Activated CD4-positive, alpha-beta T cell treated with anti-CD3 and anti-CD28 coated beads for 36 hours (primary cell): ENCODE results near the gene THBS3. TPM values are rescaled to one million over a fixed set of nuclear protein-coding genes. Genes with fewer than 3 reads are reported as not detected.
"Not testable (repeated sequence)": the region's sequence is repeated elsewhere in the genome, so short reads cannot be mapped to it uniquely, and the experiment has no call there.

Experiments used
- ATAC-seq: fragments of 200-7000 bp; cut with Tn5 transposase; one replicate; pipeline ENCODE4 v1.10.0; 2021; ENCODE audit warnings: mild to moderate bottlenecking, moderate library complexity
- CTCF ChIA-PET: fragments of 350-600 bp; sonication (Branson Sonifier 250); formaldehyde crosslinking; loops from one replicate; lab custom pipeline; 2021; ENCODE audit warnings: antibody characterized with exemption; lab: Charles Lee
- POLR2A ChIA-PET: fragments of 350-600 bp; sonication (Branson Sonifier 250); formaldehyde crosslinking; loops from one replicate; lab custom pipeline; 2021; ENCODE audit warnings: antibody characterized with exemption, inconsistent platforms; lab: Charles Lee
- DNase-seq: peaks from one replicate; pipeline ENCODE4 v3.0.0-alpha.2; 2020
- H3K27ac Mint-ChIP-seq: one replicate; pipeline ENCODE4 v1.8.0; 2021; ENCODE audit warnings: mixed read lengths
- H3K27me3 Mint-ChIP-seq: one replicate; pipeline ENCODE4 v1.8.0; 2021; ENCODE audit warnings: mixed read lengths
- H3K36me3 Mint-ChIP-seq: one replicate; pipeline ENCODE4 v1.8.0; 2021; ENCODE audit warnings: low read depth, mixed read lengths
- H3K4me1 Mint-ChIP-seq: one replicate; pipeline ENCODE4 v1.8.0; 2021; ENCODE audit warnings: mixed read lengths
- H3K4me3 Mint-ChIP-seq: one replicate; pipeline ENCODE4 v1.8.0; 2021; ENCODE audit warnings: mild to moderate bottlenecking, moderate library complexity, mixed read lengths
- H3K9me3 Mint-ChIP-seq: one replicate; pipeline ENCODE4 v1.8.0; 2021; ENCODE audit warnings: low read depth, mixed read lengths
- intact Hi-C, 2 experiments: fragments of 100-400 bp; cut with DNase I in 1 of 2; cut with micrococcal nuclease in 1 of 2; formaldehyde crosslinking; loops; one replicate each; pipeline versions ENCODE4 v1.14.2 to v1.15.1; 2022 to 2024; cut with DNase I, micrococcal nuclease
- total RNA-seq, 2 experiments: library from RNA; stranded (reverse); gene quantifications; one replicate each; pipeline ENCODE4 v1.2.3, GENCODE V29; 2021

Gene THBS3
- total RNA-seq, 2 experiments from 2014 or later = 12.8 to 13.7 TPM

DNA sequence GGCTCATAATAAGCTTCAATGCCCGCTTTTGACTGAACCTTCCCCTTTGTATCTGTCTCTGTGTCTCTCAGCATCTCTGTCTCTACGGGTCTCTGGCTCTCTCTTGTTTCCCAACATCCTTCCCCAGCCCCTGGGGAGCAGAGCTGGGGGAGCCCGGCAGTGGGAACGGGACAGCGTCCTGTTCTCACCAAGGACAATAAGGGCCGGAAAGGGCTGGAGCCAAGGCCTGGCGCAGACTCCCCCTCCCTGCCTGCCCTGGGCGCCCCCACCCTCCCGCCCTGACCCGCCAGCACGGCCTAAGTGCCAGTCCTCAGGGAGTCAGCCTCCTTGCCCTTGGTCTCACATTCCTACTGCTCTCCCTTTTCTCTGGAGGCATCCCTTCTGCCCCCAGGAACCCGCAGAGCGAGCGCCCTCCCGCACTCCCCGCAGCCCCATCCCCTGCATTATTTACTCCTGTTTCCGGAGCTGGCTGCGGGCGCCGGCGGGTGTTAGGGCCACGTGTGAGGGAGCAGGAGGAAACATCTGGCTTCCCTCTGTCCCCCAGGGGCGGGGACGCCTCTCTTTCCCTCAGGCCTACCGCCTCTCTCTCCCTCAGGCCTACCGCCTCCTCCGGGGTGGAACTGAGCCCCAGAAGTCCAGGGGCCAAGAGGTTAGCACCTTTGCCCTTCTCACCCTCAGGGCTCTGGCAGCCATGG, 41.1 kb downstream of the THBS3 start:
- DNase-seq (no peak), ATAC-seq (no peak)
- H3K27ac Mint-ChIP-seq = no peak overlapping the region
- ChIA-PET POLR2A (interaction anchor here (0.6 to 1.5 kb wide), 2 partner anchors 75 to 82 kb away, joined by 5 to 10 read pairs; no protein-coding TSS in a partner anchor), CTCF (interaction anchor here (0.7 to 5.4 kb wide), 14 partner anchors 11 to 260 kb away, joined by 3 to 64 read pairs (median 6); no protein-coding TSS in a partner anchor)
- peaks cover 17% of the 10 kb centered on the region for H3K36me3 Mint-ChIP-seq
- intact Hi-C loops = loop anchor here in 1 of 2 experiments (1.0 kb wide), 1 partner anchor 75 kb away; no protein-coding TSS in a partner anchor
- peak overlapping the region; percentile 21 for H3K4me3 Mint-ChIP-seq
- H3K9me3 Mint-ChIP-seq = no peaks in the 10 kb centered on the region
- H3K27me3 Mint-ChIP-seq = no peaks in the 10 kb centered on the region
- H3K4me1 Mint-ChIP-seq = peaks cover 19% of the 10 kb centered on the region

DNA sequence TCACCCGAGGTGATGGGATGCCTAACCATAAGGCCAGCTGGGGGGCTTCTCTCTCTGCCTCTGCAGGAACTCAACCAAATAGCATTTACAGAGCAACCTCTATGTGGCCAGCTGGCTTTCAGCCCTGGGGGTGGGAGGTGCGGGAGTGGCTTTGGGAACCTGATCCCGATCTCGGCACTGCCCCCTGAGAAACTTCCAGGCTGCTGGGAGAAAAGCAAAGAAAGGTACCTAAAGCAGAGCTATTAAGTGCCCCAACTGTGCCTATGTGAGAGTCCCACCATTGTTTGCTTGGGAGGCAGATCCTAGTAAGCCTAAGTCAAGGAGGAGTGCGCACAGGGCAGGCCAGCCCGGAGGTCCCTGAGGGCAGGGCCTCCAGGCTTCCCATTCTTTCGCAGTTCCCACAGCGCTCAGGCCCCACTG, 41.6 kb downstream of the THBS3 start:
- intact Hi-C loops = no loop called here
- H3K4me3 Mint-ChIP-seq = no peak overlapping the region
- no peak for ATAC-seq
- peaks cover 17% of the 10 kb centered on the region for H3K4me1 Mint-ChIP-seq
- no peak overlapping the region for H3K27ac Mint-ChIP-seq
- no peaks in the 10 kb centered on the region for H3K9me3 Mint-ChIP-seq
- CTCF ChIA-PET = interaction anchor here (0.6 to 5.4 kb wide), 12 partner anchors 10 to 259 kb away, joined by 3 to 64 read pairs (median 5); no protein-coding TSS in a partner anchor
- DNase-seq = no peak
- POLR2A ChIA-PET = no interaction called here
- no peaks in the 10 kb centered on the region for H3K27me3 Mint-ChIP-seq
- peaks cover 15% of the 10 kb centered on the region for H3K36me3 Mint-ChIP-seq

DNA sequence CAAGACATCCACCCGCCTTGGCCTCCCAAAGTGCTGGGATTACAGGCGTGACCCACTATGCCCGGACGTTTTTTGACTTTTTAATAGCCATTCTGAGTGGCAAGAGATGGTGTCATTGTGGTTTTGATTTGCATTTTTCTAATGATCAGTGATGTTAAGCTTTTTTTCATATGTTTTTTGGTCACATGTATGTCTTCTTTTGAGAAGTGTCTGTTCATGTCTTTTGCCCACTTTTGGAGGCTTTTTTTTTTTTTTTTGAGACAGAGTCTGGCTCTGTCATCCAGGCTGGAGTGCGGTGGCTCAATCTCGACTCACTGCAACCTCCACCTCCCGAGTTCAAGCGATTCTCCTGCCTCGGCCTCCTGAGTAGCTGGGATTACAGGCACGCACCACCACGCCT, 43.1 kb downstream of the THBS3 start:
- POLR2A ChIA-PET, H3K4me3 Mint-ChIP-seq, DNase-seq, ATAC-seq, H3K27me3 Mint-ChIP-seq, H3K27ac Mint-ChIP-seq, H3K36me3 Mint-ChIP-seq, H3K9me3 Mint-ChIP-seq, intact Hi-C loops: not testable (repeated sequence)
- CTCF ChIA-PET = interaction anchor here (0.8 to 1.5 kb wide), 3 partner anchors 10 to 79 kb away, joined by 3 to 8 read pairs (median 4); no protein-coding TSS in a partner anchor
- peaks cover 15% of the 10 kb centered on the region for H3K4me1 Mint-ChIP-seq

DNA sequence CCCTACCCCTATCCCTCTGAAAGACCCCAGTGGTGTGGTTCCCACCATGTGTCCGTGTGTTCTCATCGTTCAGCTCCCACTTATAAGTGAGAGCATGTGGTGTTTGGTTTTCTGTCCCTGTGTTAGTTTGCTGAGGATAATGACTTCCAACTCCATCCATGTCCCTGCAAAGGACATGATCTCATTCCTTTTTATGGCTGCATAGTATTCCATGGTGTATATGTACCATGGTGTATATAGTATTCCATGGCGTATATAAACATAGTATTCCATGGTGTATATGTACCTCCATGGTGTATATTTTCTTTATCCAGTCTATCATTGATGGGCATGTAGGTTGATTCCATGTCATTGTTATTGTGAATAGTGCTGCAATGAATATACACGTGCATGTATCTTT, 43.9 kb downstream of the THBS3 start:
- H3K27me3 Mint-ChIP-seq, ATAC-seq, intact Hi-C loops, H3K9me3 Mint-ChIP-seq, DNase-seq, POLR2A ChIA-PET, H3K27ac Mint-ChIP-seq, H3K36me3 Mint-ChIP-seq, H3K4me3 Mint-ChIP-seq: not testable (repeated sequence)
- CTCF ChIA-PET = interaction anchor here (0.7 to 1.5 kb wide), 5 partner anchors 11 to 111 kb away, joined by 3 to 8 read pairs (median 4); no protein-coding TSS in a partner anchor
- peaks cover 15% of the 10 kb centered on the region for H3K4me1 Mint-ChIP-seq

DNA sequence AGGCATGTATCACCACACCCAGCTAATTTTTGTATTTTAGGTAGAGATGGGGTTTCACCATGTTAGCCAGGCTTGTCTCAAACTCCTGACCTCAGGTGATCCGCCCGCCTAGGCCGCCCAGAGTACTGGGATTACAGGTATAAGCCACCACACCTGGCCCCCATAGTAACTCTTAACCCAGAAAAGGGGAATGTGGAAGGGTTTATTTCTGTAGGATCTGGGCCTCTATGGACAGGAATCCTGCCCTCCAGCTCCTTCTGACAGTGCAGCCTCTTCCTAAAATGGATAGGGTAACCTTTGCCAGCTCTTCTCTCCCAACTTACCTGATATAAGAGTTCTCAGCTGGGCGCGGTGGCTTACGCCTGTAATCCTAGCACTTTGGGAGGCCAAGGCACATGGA, 45.1 kb downstream of the THBS3 start:
- H3K27ac Mint-ChIP-seq, H3K27me3 Mint-ChIP-seq, H3K36me3 Mint-ChIP-seq, H3K4me1 Mint-ChIP-seq, DNase-seq, ATAC-seq, H3K4me3 Mint-ChIP-seq, POLR2A ChIA-PET, intact Hi-C loops, H3K9me3 Mint-ChIP-seq: not testable (repeated sequence)
- CTCF ChIA-PET = interaction anchor here (0.6 to 1.3 kb wide), 3 partner anchors 10 to 71 kb away, joined by 3 to 10 read pairs (median 5); partner anchors contain the start of gene KRTCAP2

DNA sequence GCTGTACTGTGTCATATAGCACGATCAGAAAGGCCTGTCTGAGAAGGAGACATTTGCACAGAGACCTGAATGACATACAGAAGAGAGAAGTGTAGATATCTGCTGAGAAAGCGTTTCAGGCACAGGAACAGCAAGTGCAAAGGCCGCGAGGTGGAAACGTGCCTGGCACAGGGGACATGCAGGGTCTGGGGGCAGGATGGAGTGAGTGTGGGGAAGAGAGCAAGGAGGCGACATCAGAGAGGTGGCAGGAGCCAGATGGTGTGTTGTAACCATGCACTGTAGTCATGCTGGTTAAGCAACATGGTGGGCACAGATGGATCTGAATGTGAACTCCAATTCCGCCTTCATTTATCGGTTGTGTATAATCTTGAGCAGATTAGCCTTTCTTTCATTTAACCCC, 47.6 kb downstream of the THBS3 start:
- Mint-ChIP-seq H3K4me1 (no peaks in the 10 kb centered on the region), H3K4me3 (no peak overlapping the region), H3K9me3 (no peaks in the 10 kb centered on the region), H3K27ac (no peak overlapping the region), H3K36me3 (no peaks in the 10 kb centered on the region), H3K27me3 (no peaks in the 10 kb centered on the region)
- ATAC-seq = no peak
- intact Hi-C loops = no loop called here
- ChIA-PET POLR2A (no interaction called here), CTCF (interaction anchor here (1.0 kb wide), 2 partner anchors 12 to 69 kb away, joined by 3 read pairs; partner anchors contain the start of gene KRTCAP2)
- DNase-seq = no peak

DNA sequence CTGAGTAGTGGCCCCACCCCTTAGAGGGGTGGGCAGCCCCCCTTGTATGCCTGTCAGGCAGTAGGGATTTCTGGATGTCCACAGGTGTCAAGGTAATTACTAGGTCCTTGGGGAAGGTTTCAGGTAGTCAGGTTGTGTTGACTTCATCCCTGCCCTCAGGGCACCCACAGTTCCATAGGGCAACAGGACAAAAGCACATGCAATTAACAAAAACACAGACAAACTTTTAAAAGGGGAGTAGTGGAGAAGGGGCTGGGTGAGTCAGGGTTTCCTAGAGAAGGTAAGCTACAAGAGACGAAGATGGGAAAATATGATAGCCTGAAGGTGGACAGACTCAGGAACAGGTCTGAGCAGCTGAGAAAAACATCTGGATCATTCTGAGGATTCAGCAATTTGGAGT, 48.7 kb downstream of the THBS3 start:
- Mint-ChIP-seq H3K4me1 (no peaks in the 10 kb centered on the region), H3K27me3 (no peaks in the 10 kb centered on the region), H3K27ac (no peak overlapping the region), H3K36me3 (no peaks in the 10 kb centered on the region), H3K9me3 (no peaks in the 10 kb centered on the region), H3K4me3 (no peak overlapping the region)
- DNase-seq (no peak), ATAC-seq (no peak)
- intact Hi-C loops = no loop called here
- ChIA-PET CTCF (interaction anchor here (1.0 kb wide), 1 partner anchor 67 kb away, joined by 3 read pairs; no protein-coding TSS in a partner anchor), POLR2A (no interaction called here)

DNA sequence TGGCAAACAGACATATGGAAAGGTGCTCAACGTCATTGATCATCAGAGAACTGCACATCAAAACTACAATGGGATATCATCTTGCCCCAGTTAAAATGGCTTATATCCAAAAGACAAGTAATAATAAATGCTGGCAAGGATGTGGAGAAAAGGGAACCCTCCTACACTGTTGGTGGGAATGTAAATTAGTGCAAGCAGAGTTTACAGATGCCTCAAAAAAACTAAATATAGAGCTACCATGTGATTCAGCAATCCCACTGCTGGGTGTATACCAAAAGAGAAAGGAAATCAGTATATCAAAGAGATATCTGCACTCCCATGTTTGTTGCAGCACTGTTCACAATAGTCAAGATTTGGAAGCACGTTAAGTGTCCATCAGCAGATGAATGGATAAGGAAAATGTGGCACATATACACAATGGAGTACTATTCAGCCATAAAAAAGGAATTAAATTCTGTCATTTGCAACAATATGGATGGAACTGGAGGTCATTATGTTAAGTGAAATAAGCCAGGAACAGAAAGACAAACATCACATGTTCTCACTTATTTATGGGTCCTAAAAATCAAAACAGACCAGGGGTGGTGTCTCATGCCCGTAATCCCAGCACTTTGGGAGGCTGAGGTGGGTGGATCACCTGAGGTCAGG, 51.6 kb downstream of the THBS3 start:
- H3K27me3 Mint-ChIP-seq, H3K27ac Mint-ChIP-seq, H3K9me3 Mint-ChIP-seq, H3K36me3 Mint-ChIP-seq, H3K4me1 Mint-ChIP-seq, H3K4me3 Mint-ChIP-seq, ATAC-seq, intact Hi-C loops, DNase-seq, POLR2A ChIA-PET: not testable (repeated sequence)
- CTCF ChIA-PET = interaction anchor here (1.5 kb wide), 1 partner anchor 10 kb away, joined by 4 read pairs; no protein-coding TSS in a partner anchor

Other genes starting within 250 kb of the THBS3 start
- gene PYGO2, start 246.1 kb downstream of the THBS3 start, total RNA-seq = 10 to 100 TPM; 24.5 to 25.6 TPM
- 10 to 100 TPM; 45.9 to 65.7 TPM for gene SHC1, start 237.2 kb downstream of the THBS3 start, total RNA-seq
- 100 to 1,000 TPM; 190 to 196 TPM for gene CKS1B, start 233.2 kb downstream of the THBS3 start, total RNA-seq
- gene FLAD1, start 224.6 kb downstream of the THBS3 start, total RNA-seq = 10 to 100 TPM; 38.0 to 42.4 TPM
- gene LENEP, start 214.3 kb downstream of the THBS3 start, total RNA-seq = under 1 TPM; 0.79 to 0.80 TPM
- gene ZBTB7B, start 205.1 kb downstream of the THBS3 start, total RNA-seq = 100 to 1,000 TPM in 1 of 2 experiments, 10 to 100 TPM in 1; 94.0 to 105 TPM
- gene DCST2, start 174.1 kb downstream of the THBS3 start, total RNA-seq = under 1 TPM; 0.46 to 0.67 TPM
- not detected for gene DCST1, start 174.1 kb downstream of the THBS3 start, total RNA-seq
- 10 to 100 TPM; 42.4 to 48.8 TPM for gene ADAM15, start 156.6 kb downstream of the THBS3 start, total RNA-seq
- gene EFNA4, start 144.2 kb downstream of the THBS3 start, total RNA-seq = 1 to 10 TPM; 6.3 to 6.5 TPM
- gene EFNA3, start 129.1 kb downstream of the THBS3 start, total RNA-seq = 1 to 10 TPM; 5.1 to 6.9 TPM
- 1 to 10 TPM in 1 of 2 experiments, under 1 TPM in 1; 0.82 to 1.1 TPM for gene EFNA1, start 80.0 kb downstream of the THBS3 start, total RNA-seq
- gene SLC50A1, start 72.0 kb downstream of the THBS3 start, total RNA-seq = 10 to 100 TPM; 50.2 to 58.0 TPM
- 10 to 100 TPM; 29.8 to 34.3 TPM for gene DPM3, start 67.4 kb downstream of the THBS3 start, total RNA-seq
- gene KRTCAP2, start 34.6 kb downstream of the THBS3 start, total RNA-seq = 100 to 1,000 TPM; 125 to 300 TPM
- 1 to 10 TPM; 6.3 to 6.9 TPM for gene TRIM46, start 34.0 kb downstream of the THBS3 start, total RNA-seq
- gene MTX1, start 798 bp upstream of the THBS3 start, total RNA-seq = 10 to 100 TPM; 52.8 to 52.9 TPM
- gene ENTREP3, start 47.6 kb upstream of the THBS3 start, total RNA-seq = 10 to 100 TPM; 29.7 to 34.8 TPM
- 10 to 100 TPM; 82.0 to 95.5 TPM for gene SCAMP3, start 54.5 kb upstream of the THBS3 start, total RNA-seq
- gene CLK2, start 65.6 kb upstream of the THBS3 start, total RNA-seq = 10 to 100 TPM; 81.4 to 86.6 TPM
- 1 to 10 TPM; 1.9 to 2.3 TPM for gene HCN3, start 69.6 kb upstream of the THBS3 start, total RNA-seq
- gene PKLR, start 93.5 kb upstream of the THBS3 start, total RNA-seq = not detected
- 100 to 1,000 TPM; 255 to 354 TPM for gene FDPS, start 101.0 kb upstream of the THBS3 start, total RNA-seq
- 10 to 100 TPM; 21.3 to 22.2 TPM for gene RUSC1, start 113.0 kb upstream of the THBS3 start, total RNA-seq